Lower lobe of right lung (tissue), 2 donors: ENCODE data around the gene GDF15. TPM values are rescaled to one million over a fixed set of nuclear protein-coding genes. Genes with fewer than 3 reads are reported as not detected.
A peak's percentile ranks its signal among the peaks of the same experiment; 100 is the strongest.
"Not testable (repeated sequence)": the region's sequence is repeated elsewhere in the genome, so short reads cannot be mapped to it uniquely, and the experiment has no call there.

ENCODE experiments used
- ATAC-seq, 2 donors: fragments of 200-7000 bp; cut with Tn5 transposase; one replicate each; pipeline ENCODE4 v1.9.1; 2020 to 2022; ENCODE audit warnings: mild to moderate bottlenecking in 2 of 2, moderate library complexity in 2 of 2
- DNase-seq: peaks from one replicate; pipeline ENCODE4 v3.0.0-alpha.2; 2020
- H3K27ac ChIP-seq: fragments of 200-600 bp; one replicate; pipeline ENCODE4 v1.8.0; 2022
- H3K27me3 ChIP-seq: fragments of 200-600 bp; one replicate; pipeline ENCODE4 v1.8.0; 2022; ENCODE audit warnings: low read depth
- H3K36me3 ChIP-seq: fragments of 200-600 bp; one replicate; pipeline ENCODE4 v1.8.0; 2022; ENCODE audit warnings: mild to moderate bottlenecking
- H3K4me1 ChIP-seq: fragments of 200-600 bp; one replicate; pipeline ENCODE4 v1.8.0; 2022
- H3K4me3 ChIP-seq: fragments of 200-600 bp; one replicate; pipeline ENCODE4 v1.8.0; 2022; ENCODE audit warnings: mild to moderate bottlenecking
- H3K9me3 ChIP-seq: fragments of 200-600 bp; one replicate; pipeline ENCODE4 v1.8.0; 2022
- CTCF ChIP-seq: fragments of 200-600 bp; IDR thresholded peaks from one replicate; pipeline ENCODE4 v1.8.0; 2022; ENCODE audit warnings: antibody characterized with exemption, mild to moderate bottlenecking
- intact Hi-C: fragments of 100-400 bp; cut with DNase I; formaldehyde crosslinking; loops from one replicate; pipeline ENCODE4 v1.11.0; 2022
- total RNA-seq: library from RNA; stranded (reverse); fragmentation: NEBNext Ultra II Directional; extraction: Animal tissue kit (Norgen Biotek cat#: 25700); gene quantifications from one replicate; pipeline ENCODE4 v1.2.1, GENCODE V29; 2021
- donor health status: DM: no; HTN: yes; CAD: no; lungs with severe emphysema.

The GDF15 gene
- total RNA-seq, 1 donor from 2014 or later, result 21.2 TPM

- peak overlapping the region; percentile 41 for H3K27ac ChIP-seq
- H3K4me3 ChIP-seq, result peak overlapping the region; percentile 53
- H3K27me3 ChIP-seq, result peaks cover 19% of the 10 kb centered on the region
- TF ChIP-seq CTCF, result no peak
- ATAC-seq (no peak), DNase-seq (no peak)
- intact Hi-C loops, result loop anchor here (10.0 kb wide), 1 partner anchor 52 kb away; the partner anchor contains the start of gene PGPEP1
- no peaks in the 10 kb centered on the region for H3K36me3 ChIP-seq
- H3K9me3 ChIP-seq, result no peaks in the 10 kb centered on the region
- H3K4me1 ChIP-seq, result peaks cover 34% of the 10 kb centered on the region
These were observed 10.7 kb downstream of the GDF15 start for GRCh38 chr19:18396471-18397241.

GRCh38 chr19:18397242-18398202 is 11.6 kb downstream of the GDF15 start, which contains the start of gene LRRC25:
Gene LRRC25 (minus strand): TSS chr19:18397622. CDS start chr19:18396963, 659 bp downstream.
- intact Hi-C loops, result loop anchor here (10.0 kb wide), 1 partner anchor 53 kb away; the partner anchor contains the start of gene PGPEP1
- H3K9me3 ChIP-seq, result no peaks in the 10 kb centered on the region
- H3K4me1 ChIP-seq, result peaks cover 32% of the 10 kb centered on the region
- H3K27ac ChIP-seq, result peak within 1 kb of the TSS; percentile 41
- TF ChIP-seq CTCF, result no peak
- H3K4me3 ChIP-seq, result peak within 1 kb of the TSS; percentile 53
- DNase-seq (peak; percentile 81), ATAC-seq (peak; percentile 67 to 79)
- no peaks in the 10 kb centered on the region for H3K36me3 ChIP-seq
- peaks cover 19% of the 10 kb centered on the region for H3K27me3 ChIP-seq

- Histone ChIP-seq H3K4me1 (peaks cover 22% of the 10 kb centered on the region), H3K4me3 (no peak overlapping the region), H3K36me3 (no peaks in the 10 kb centered on the region), H3K27me3 (peaks cover 19% of the 10 kb centered on the region), H3K27ac (no peak overlapping the region), H3K9me3 (no peaks in the 10 kb centered on the region)
- intact Hi-C loops, result loop anchor here (10.0 kb wide), 1 partner anchor 54 kb away; the partner anchor contains the start of gene PGPEP1
- ATAC-seq (peak; percentile 59 to 67), DNase-seq (no peak)
- TF ChIP-seq CTCF, result no peak
These were observed 13.1 kb downstream of the GDF15 start for GRCh38 chr19:18399008-18399407.

GRCh38 chr19:18401580-18402112 is 15.7 kb downstream of the GDF15 start:
- Histone ChIP-seq H3K9me3 (no peaks in the 10 kb centered on the region), H3K27me3 (peaks cover 14% of the 10 kb centered on the region), H3K4me1 (peaks cover 21% of the 10 kb centered on the region), H3K27ac (no peak overlapping the region), H3K36me3 (no peaks in the 10 kb centered on the region), H3K4me3 (no peak overlapping the region)
- peak; percentile 30 for TF ChIP-seq CTCF
- intact Hi-C loops, result no loop called here
- peak; percentile 86 for DNase-seq
- peak; percentile 77 to 89 for ATAC-seq

- H3K27ac ChIP-seq, result peak overlapping the region; percentile 3
- H3K27me3 ChIP-seq, H3K36me3 ChIP-seq, H3K4me3 ChIP-seq, intact Hi-C loops, DNase-seq, H3K9me3 ChIP-seq, ATAC-seq: not testable (repeated sequence)
- H3K4me1 ChIP-seq, result peaks cover 11% of the 10 kb centered on the region
These were observed 16.7 kb downstream of the GDF15 start for GRCh38 chr19:18402455-18403248.

- intact Hi-C loops, H3K27me3 ChIP-seq, DNase-seq, H3K9me3 ChIP-seq, H3K36me3 ChIP-seq, H3K27ac ChIP-seq, H3K4me3 ChIP-seq, ATAC-seq, H3K4me1 ChIP-seq: not testable (repeated sequence)
These were observed 19.8 kb downstream of the GDF15 start for GRCh38 chr19:18405754-18406153.
